NCI-H69 (cell line): ENCODE results near the gene IMMP2L.

Source experiments
- DNase-seq: peaks from one replicate; lab custom pipeline; 2025; lab: John Stamatoyannopoulos, UW

IMMP2L gene

DNA sequence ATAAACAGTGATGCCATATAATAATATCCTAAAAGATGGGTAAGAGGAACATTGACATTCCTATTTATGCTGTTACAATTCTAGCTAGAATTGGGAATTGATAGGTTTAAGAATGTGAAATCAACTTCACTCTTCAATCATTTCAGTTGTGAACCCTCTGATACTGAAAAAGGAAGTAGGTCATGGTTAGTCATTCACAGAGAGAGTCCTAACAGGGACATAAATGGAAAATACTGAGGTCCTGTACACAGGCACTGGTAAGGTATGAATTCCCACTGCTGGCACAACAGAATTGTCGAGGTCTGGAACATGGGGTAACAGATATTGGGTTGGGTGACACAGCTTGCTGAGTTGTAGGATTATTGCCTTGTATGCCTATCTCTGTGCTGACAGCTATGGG is 760.8 kb downstream of the IMMP2L start:
- no peak for DNase-seq

- DNase-seq, result no peak
These were observed 761.3 kb downstream of the IMMP2L start for GRCh38 chr7:110800984-110801383.

GRCh38 chr7:110797656-110798055 is 764.6 kb downstream of the IMMP2L start:
- no peak for DNase-seq

DNA sequence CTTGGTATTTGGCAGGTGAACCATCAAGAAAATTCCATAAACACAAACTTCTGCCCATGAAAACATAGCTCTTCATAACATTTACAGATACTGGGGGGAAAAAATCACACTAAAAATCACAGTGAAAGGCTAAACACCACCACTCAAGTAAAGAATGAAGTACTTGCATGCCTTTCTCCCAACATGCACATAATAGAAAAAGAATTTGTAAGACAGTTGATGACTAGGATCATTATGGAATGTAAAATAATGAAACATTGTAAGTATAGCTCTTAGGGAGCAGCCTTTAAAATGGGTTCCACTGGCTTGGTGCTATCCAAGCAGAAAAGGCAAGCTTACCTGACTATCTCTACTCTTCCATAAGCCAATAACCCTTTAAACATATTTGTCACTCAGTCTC is 771.3 kb downstream of the IMMP2L start:
- no peak for DNase-seq

DNA sequence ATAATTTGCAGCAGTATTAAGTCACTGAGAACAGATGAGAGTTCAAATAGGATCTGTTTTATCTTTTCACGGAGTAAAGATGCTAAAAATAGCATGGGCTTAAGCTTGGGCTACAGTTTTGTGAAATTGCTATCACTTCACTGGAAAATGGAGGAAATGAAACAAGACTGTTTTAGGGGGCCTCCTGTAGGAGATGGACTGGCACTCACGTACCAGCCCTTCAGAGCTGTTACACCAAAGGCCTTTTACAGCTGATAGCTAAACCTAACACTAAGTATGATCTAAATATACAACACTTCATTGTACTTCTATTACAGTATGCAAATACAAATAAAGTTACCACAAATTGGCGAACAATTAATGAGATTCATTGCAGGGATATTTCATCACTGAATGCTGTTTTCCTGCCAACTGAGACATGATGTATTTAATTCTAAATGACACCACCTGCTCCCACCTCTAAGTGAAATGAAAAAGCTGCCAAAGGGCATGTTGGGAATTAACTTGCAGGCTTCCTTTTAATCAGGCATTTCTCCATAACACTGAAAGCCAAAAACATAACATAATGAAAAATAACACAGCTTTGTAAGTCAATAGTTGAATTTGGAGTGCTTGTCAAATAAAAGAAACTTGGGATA is 775.8 kb downstream of the IMMP2L start:
- DNase-seq, result peak; percentile 96

GRCh38 chr7:110784749-110785148 is 777.5 kb downstream of the IMMP2L start:
- no peak for DNase-seq

DNA sequence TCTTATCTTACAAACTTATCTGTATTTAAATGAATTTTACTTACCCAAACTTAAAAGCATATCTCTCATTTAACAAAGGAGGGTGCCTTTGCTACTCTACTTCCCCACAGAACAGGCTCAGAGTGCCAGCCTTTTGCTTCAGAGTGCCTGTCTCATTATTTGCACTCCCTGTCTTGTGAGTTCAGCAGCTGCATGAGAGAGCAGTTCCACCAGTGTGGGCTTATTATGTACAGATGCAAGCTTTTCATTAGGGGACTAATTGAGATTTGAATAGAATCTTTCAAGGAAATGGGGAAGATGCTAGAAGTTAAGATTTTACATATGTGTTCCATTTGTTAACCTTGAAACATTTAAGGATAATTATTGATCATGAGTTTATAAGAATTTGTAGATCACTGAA is 781.6 kb downstream of the IMMP2L start:
- DNase-seq, result peak; percentile 96

DNA sequence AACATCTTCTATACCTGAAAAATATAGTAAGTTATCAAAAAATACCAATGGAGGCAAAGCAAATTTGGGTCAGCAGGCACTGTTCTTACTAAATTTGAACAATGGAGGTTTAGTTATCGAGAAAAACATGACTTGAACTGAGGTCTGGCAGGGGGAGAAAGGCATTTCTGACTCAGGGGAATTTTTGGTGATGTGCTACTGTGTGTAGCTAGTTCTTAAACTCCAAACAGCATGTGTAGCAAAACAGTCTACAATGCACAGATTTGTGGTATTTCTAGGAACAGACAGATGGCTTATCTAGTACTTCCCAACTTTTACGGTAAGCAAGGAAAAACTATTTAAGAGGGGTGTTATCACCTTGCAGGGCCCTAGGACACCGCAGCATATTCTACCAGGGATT is 783.0 kb downstream of the IMMP2L start:
- DNase-seq, result peak; percentile 69

DNA sequence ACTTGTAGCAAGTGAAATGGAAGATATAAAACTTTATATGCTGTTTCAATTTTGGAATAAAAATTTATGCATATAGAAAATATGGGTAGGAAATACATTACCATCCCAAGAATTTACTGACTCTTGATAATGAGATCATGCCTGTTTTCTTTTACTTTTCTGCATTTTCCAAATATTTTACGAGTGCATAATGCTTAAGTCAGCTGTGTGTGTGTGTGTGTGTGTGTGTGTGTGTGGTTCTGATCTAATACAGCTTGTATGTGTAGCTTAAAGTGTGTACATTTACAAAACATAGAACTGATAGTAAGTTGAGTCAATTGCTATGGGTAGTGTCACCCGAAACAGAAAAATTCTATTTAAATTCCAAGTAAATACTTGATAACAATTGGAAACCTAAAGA is 787.2 kb downstream of the IMMP2L start:
- DNase-seq, result no peak

DNA sequence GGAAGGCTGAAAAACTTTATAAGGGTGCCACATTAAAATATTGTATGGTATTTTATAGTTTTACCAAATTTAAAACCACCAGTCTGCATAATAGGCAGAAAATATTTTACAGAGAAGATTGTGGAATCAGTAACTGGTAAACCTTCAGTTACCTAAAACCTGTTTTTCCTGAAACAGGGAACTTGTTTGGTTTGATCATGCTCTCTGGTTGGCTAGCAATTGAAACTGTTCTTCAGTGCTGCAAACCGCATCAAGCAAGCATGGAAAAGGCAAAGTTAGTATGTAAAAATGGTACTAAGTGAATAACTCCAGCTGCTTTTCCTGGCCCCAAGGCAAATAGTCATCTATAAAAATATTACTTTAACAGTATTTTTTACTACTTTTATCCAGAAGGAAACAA is 788.2 kb downstream of the IMMP2L start:
- DNase-seq, result no peak

DNA sequence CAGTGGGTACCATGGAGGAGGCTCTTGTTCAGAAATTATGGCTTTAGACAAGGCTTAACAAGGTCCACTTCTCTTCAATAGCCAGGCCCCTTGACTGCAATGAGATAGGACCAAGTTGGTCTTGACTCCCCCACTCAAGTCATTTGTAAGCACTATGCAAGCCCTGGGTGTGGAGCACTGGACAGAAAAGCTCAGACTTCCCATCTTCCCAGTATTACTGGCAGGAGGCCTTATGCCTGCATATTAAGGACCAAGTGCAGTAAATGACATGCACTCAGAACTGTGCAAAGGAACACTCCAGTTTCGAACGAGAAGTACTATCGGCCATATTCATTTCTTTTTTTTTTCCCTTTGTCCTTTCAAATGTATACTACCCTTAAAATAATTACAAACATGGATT is 789.7 kb downstream of the IMMP2L start:
- DNase-seq, result no peak

- no peak for DNase-seq
These were observed 790.6 kb downstream of the IMMP2L start for GRCh38 chr7:110771717-110772116.

DNA sequence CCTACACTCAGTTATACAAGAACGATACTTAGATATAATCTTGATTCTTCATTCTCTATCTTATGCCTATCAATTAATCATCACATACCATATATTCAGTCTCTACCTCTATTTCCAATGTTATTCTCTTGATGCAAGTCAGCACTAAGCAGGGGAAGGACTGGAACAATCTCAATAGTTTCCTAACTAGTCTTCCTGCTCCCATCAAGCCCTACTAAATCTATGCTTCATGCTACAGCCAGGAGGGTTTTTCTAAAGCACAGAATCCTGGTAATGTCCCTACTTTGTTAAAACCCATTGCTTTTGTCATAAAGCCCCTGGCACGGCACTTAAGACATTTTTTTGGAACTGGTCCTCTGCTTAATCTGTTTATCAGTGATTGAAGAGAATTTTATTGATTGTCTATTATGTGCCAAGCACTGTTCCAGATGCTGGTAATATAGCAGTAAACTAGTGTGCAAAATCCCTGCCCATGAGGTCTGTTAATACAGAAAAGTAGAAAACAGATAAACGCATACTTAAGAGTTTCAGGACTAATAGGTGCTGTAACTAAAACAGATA is 794.7 kb downstream of the IMMP2L start:
- DNase-seq, result no peak

- DNase-seq, result peak; percentile 64
These were observed 795.4 kb downstream of the IMMP2L start for GRCh38 chr7:110766864-110767263.

DNA sequence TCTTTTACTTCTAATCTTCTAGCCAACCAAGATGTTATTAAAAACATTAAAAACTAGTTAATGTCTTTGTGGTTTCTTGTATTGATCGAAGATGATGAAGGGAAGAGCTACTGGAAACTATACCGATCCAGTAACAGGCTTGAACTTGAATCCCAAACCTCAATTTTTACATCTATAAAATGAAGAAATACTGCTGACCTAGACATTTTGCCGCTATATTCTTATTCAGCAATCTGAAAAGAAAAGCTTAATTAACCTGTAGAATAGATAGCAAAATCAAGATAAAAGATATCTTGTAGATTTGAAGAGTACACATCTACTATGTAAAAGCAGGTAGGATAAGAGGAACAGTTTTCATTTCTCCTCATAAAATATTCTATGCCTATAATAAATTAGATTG is 797.4 kb downstream of the IMMP2L start:
- no peak for DNase-seq

GRCh38 chr7:110762546-110763225 is 799.6 kb downstream of the IMMP2L start:
- DNase-seq, result peak; percentile 42

- no peak for DNase-seq
These were observed 802.0 kb downstream of the IMMP2L start for GRCh38 chr7:110760341-110760740.

GRCh38 chr7:110759069-110759468 is 803.2 kb downstream of the IMMP2L start:
- DNase-seq, result no peak

DNA sequence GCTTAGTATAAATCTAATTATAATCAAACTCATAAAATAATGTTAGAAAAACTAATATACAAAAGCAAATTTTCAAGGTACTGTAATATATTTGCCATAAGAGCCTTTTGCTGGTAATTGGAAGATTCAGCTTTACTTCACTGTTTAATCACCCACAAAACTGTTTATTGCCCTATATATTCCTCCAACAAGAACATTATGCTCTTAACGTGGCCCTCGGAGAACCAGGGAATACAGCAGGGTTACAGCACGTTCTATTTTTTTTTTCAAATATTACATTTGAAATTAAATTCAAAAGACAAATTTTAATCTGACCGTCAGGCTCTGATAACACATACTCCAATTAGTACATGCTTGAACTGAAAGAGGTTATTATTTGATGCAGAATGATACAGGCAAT is 807.6 kb downstream of the IMMP2L start:
- DNase-seq, result no peak

- no peak for DNase-seq
These were observed 811.2 kb downstream of the IMMP2L start for GRCh38 chr7:110750931-110751605.

- no peak for DNase-seq
These were observed 829.1 kb downstream of the IMMP2L start for GRCh38 chr7:110733221-110733620.

DNA sequence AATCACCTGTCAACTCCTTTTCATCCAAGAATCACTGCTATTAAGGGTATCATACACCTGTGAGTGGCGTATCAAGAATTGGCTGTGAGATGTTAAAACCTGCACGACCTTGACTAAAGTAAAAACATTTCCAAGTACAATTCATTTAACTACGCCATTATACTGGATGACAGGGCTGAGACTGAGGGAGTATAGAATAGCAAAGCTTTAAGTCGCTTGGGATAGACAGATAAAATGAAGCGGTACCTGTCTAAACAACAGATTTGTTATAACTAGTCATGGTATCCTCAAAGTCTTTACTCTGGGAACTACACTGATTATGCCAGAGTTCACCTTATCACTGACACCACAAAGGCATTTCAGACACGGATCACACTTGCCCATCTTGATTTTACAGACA is 837.5 kb downstream of the IMMP2L start:
- no peak for DNase-seq

DNA sequence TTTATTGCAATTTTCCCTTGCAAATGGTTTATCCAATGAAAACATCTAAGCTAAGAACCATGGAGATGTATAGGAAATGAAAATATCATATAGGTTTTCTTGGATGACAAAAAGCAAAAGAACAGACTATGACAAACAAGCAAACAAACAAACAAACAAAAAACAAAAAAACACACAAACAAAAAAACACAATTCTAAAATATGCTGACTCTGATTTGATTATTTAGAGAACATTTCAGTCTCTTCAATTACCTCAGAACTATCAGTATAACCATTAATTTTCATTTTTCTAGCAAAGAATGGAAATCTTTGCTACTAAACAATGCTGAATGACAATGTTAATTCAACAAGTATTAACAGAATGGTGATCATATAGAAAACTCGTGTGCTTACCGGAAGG is 840.9 kb downstream of the IMMP2L start:
- DNase-seq, result no peak
